Progenitor cell of endocrine pancreas (in vitro differentiated cells): ENCODE data around the gene VSIR. TPM values are rescaled to one million over a fixed set of nuclear protein-coding genes. Genes with fewer than 3 reads are reported as not detected.

Experiments
- DNase-seq: peaks from one replicate; pipeline ENCODE4 v3.0.0; 2021; ENCODE audit warnings: low spot score; ENCODE audit not compliant: unreplicated experiment
- H3K27ac Mint-ChIP-seq: 2 replicates; pipeline ENCODE4 v1.8.0; 2021; ENCODE audit warnings: mild to moderate bottlenecking, moderate library complexity, mixed read lengths
- H3K27me3 Mint-ChIP-seq: 2 replicates; pipeline ENCODE4 v1.8.0; 2021; ENCODE audit warnings: mixed read lengths
- H3K36me3 Mint-ChIP-seq: 2 replicates; pipeline ENCODE4 v1.8.0; 2022; ENCODE audit warnings: mixed read lengths; ENCODE audit not compliant: insufficient read depth
- H3K4me1 Mint-ChIP-seq: 2 replicates; pipeline ENCODE4 v1.8.0; 2021; ENCODE audit warnings: low read depth, mixed read lengths
- H3K4me3 Mint-ChIP-seq: 2 replicates; pipeline ENCODE4 v1.8.0; 2021; ENCODE audit warnings: low read depth, mild to moderate bottlenecking, moderate library complexity, mixed read lengths
- H3K9me3 Mint-ChIP-seq: 2 replicates; pipeline ENCODE4 v1.8.0; 2021; ENCODE audit warnings: low read depth, mixed read lengths
- total RNA-seq: library from RNA; stranded (reverse); gene quantifications from 2 replicates; pipeline ENCODE4 v1.2.1, GENCODE V29; 2021
- TF ChIP-seq, protein P1 (sequence below): fragments of 200-600 bp; sonication (generic); IDR thresholded peaks from one replicate; pipeline ENCODE4 v1.5.0; 2021; ENCODE audit warnings: antibody characterized with exemption, mild to moderate bottlenecking; ENCODE audit not compliant: unreplicated experiment

The VSIR gene
- total RNA-seq, 1 donor from 2014 or later: 2.6 TPM

DNA sequence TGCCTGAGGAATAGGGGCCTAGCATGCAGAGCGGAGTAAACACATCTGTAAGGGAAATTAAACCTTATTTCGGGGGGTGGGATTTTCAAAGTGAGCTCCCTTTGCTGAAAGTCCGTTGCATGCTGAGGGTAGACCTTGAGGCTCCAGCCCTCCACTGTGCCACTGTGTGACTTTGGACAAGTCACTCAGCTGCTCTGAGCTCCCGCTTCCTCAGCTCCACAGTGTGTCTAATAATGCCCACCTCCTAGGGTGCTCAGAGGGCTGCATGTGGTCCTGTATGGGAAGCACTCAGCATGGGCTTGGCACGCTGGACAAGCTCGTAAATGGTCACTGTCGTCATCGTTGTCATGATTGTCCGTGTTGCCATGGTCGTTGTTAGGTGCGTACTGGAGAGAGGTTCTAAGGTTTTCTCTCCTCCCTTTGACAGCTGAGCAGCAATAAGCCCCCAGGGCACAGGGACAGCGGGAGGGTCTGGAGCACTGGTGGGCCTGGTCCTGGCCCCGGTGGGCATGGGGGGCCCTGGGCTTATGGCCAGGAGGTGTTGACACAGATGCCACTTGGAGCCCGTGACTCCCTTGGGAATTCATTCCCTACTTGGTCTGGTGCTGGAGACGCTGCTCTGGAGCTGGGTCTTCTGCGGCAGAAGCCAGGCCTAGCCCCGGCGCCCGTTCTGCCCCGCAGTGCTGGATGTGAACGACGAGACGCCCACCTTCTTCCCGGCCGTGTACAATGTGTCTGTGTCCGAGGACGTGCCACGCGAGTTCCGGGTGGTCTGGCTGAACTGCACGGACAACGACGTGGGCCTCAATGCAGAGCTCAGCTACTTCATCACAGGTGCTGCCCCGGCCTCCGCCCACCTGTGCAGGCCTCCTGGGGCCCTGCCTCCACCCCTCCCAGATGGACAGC, 66.9 kb downstream of the VSIR start:
- no peak overlapping the region for H3K4me3 Mint-ChIP-seq
- TF ChIP-seq, protein P1, sequence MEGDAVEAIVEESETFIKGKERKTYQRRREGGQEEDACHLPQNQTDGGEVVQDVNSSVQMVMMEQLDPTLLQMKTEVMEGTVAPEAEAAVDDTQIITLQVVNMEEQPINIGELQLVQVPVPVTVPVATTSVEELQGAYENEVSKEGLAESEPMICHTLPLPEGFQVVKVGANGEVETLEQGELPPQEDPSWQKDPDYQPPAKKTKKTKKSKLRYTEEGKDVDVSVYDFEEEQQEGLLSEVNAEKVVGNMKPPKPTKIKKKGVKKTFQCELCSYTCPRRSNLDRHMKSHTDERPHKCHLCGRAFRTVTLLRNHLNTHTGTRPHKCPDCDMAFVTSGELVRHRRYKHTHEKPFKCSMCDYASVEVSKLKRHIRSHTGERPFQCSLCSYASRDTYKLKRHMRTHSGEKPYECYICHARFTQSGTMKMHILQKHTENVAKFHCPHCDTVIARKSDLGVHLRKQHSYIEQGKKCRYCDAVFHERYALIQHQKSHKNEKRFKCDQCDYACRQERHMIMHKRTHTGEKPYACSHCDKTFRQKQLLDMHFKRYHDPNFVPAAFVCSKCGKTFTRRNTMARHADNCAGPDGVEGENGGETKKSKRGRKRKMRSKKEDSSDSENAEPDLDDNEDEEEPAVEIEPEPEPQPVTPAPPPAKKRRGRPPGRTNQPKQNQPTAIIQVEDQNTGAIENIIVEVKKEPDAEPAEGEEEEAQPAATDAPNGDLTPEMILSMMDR: no peak
- no peaks in the 10 kb centered on the region for H3K36me3 Mint-ChIP-seq
- no peaks in the 10 kb centered on the region for H3K9me3 Mint-ChIP-seq
- H3K27me3 Mint-ChIP-seq: peaks cover 17% of the 10 kb centered on the region
- H3K4me1 Mint-ChIP-seq: no peaks in the 10 kb centered on the region
- no peak for DNase-seq
- H3K27ac Mint-ChIP-seq: no peak overlapping the region

DNA sequence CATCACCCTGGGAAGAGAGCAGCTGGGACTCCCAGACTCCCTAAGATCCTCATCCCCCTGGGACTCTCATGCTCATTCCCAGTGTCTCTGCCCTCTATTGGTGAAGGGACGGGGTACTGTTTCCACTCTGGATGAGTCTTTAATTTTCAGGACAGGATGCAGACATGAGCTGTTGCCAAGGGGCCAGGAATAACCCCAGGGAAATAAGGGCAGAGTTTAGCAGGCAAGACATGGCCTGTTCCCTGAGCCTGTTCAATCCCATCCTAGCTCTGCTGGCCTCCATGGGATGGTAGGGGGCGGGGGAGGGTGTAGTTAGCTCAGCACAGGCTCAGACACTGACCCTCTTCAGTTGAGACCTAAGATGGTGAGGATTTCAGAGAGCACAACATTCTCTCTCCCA, 67.7 kb downstream of the VSIR start:
- Mint-ChIP-seq H3K4me1 (no peaks in the 10 kb centered on the region), H3K4me3 (no peak overlapping the region), H3K9me3 (no peaks in the 10 kb centered on the region), H3K27me3 (peaks cover 17% of the 10 kb centered on the region), H3K27ac (no peak overlapping the region), H3K36me3 (no peaks in the 10 kb centered on the region)
- no peak for DNase-seq
- TF ChIP-seq, protein P1: no peak

DNA sequence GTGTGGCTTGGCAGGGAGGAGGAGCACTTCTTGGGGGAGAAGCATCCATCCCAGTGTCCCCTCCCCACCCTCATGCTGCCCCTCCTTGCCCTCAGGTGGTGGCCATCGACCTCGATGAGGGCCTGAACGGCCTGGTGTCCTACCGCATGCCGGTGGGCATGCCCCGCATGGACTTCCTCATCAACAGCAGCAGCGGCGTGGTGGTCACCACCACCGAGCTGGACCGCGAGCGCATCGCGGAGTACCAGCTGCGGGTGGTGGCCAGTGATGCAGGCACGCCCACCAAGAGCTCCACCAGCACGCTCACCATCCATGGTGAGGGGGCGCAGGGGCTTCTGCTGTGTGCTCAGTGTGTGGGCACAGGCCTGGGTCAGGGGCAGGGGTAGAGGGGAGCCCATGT, 68.5 kb downstream of the VSIR start:
- no peak overlapping the region for H3K4me3 Mint-ChIP-seq
- no peaks in the 10 kb centered on the region for H3K4me1 Mint-ChIP-seq

DNA sequence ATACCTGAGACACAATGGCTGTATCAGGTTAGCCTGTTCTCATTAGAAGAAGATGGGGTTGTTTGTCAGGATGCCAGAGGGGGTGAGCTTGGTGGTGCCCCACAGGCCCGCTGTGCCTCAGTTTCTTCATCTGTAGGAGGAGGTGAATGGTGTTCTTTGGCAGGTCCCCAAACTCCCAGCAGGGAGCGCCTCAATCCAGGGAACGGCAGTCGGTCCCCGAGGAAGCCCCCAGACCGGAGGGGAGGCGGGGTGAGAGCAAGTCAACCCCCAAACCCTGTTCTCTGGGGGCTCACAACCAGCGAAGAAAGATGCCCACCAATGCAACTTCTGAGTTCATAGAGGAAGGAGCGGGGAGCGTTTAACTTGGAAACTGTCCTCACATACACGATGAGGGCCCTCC, 69.7 kb downstream of the VSIR start:
- Mint-ChIP-seq H3K4me3 (no peak overlapping the region), H3K9me3 (no peaks in the 10 kb centered on the region), H3K4me1 (no peaks in the 10 kb centered on the region), H3K36me3 (no peaks in the 10 kb centered on the region), H3K27me3 (peaks cover 13% of the 10 kb centered on the region), H3K27ac (no peak overlapping the region)
- no peak for DNase-seq
- TF ChIP-seq, protein P1: no peak

More for the DNA sequence above, 68.5 kb downstream of the VSIR start:
- Mint-ChIP-seq H3K9me3 (no peaks in the 10 kb centered on the region), H3K27me3 (peaks cover 15% of the 10 kb centered on the region), H3K27ac (no peak overlapping the region), H3K36me3 (no peaks in the 10 kb centered on the region)
- DNase-seq: no peak
- TF ChIP-seq, protein P1: no peak

DNA sequence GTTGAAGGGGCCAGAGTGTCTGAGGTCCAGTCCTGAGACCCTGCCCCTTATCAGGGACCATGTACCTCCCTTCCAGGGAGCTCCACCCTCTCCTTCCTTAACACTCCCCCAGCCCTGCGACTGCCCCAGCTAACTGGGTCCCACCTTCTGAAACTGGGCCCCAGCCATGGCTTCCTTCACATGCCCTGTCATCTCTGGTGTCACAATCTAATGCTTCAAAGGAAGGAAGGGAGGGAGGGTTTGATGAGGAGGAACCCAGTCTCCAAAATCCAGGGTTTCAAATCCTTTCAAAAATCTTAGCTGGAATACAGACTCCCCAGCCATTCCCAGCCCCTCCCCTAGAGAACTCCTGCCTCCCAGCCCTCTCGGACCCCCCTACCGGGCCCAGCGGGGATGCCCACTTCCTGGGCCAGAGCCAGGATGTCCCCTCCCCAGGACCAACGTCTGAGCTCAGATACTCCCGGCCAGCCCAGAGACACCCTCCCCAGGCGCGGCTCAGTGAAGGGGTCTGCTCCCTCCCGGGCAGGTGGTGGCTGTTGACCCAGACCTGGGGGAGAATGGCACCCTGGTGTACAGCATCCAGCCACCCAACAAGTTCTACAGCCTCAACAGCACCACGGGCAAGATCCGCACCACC, 71.7 kb downstream of the VSIR start:
- H3K27ac Mint-ChIP-seq: no peak overlapping the region
- H3K4me3 Mint-ChIP-seq: no peak overlapping the region
- H3K9me3 Mint-ChIP-seq: no peaks in the 10 kb centered on the region
- TF ChIP-seq, protein P1: no peak
- peaks cover 9% of the 10 kb centered on the region for H3K27me3 Mint-ChIP-seq
- no peaks in the 10 kb centered on the region for H3K36me3 Mint-ChIP-seq
- no peak for DNase-seq
- H3K4me1 Mint-ChIP-seq: no peaks in the 10 kb centered on the region
